Stimulated activated CD4-positive, alpha-beta T cell treated with anti-CD3 and anti-CD28 coated beads, Interleukin-4, amount 100 ng/mL, for 48 hours (primary cell): ENCODE data around the gene NEAT1.

Experiments
- DNase-seq, 2 donors: peaks; one replicate each; pipeline ENCODE4 v3.0.0-alpha.2; 2020; ENCODE audit warnings: low read depth in 2 of 2

Gene NEAT1

DNA sequence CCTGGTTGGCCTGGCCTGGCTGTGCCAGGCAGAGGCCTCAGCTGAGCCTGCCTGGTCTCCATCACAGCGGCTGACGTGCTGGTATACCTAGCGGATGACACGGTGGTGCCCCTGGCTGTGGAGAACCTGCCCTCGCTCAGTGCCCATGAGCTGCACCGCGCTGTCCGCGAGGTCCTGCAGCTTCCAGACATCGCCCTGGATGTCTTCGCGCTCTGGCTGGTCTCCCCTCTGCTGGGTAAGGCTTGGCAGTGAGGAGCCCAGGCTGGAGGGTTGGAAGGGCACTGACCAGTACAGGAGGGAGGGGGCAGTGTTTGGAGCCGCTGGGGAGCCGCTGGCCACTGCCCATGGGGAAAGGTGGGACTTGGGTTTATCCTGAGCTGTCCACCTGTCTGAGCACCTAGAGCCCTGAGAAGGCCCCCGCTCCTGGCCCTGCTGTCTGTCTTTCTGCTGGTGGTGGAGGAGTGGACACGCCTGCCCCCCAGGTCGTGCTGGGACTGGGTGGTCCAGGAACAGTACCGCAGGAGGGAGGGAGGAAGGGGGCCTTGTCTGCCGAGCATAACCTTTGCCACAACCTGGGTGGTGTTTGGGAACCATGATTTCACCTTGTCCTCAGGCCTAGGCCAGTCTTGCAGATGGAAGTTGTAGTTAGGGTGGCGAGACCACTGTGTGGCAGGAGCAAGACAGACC, 33.2 kb upstream of the NEAT1 start:
- DNase-seq = no peak

DNA sequence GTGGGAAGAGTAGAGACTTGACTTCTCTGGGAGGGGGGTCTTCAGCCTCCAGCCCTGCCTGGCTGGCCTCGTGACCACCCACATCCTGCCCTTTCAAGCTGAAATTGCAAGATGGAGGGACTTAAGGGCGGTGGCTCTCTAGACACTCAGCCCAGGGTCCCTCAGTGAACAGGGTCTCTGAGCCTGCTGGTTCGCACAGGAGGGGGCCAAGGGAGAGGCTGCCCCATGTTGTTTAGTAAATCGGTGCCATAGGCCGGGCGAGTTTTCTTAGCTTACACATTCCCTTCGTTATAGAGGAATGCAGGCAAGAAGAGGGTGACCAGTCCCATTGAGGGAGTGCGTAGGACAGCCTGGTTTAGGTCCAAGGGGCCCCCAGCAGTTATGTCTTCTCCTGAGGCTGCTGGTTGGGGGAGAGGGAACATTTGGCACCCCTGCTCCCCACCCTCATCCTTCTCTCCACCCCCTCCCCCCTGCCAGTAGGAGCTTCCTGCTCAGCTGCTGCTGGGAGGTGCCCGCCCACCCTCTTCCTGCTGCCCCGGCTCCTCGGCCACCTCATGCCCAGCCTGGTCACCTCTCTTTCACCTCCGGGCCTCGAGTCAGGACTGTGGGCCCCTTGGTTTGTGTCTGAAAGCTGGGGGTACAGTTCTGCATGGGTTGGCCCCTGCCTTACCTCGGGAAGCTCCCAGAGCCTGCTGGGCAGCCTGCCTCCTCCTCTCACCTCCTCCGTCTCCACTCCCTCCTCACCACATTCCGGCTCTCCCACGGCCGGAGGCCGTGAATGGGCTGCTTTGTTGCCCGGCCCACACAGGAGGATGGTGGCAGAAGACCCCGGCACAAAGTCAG, 32.3 kb upstream of the NEAT1 start:
- no peak for DNase-seq

DNA sequence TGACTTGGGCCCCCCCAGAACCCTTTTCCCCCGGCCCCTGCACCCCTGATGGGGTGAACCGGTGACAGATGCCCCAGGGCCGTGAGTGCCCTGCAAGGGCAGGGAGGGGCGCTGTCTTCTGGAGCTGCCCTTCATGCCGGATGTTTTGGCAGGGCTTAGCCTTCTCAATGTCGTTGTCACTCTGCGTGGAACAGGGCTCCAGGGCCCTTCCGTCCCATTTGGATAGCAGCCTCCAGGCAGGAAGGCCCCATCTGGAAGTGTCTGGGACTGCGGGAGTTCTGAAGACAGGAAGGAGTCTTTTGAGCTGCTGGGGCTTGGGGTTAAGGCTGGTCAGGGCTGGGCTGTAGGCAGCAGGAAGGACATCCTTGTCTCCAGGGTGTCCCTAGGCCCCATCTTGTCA, 31.6 kb upstream of the NEAT1 start:
- no peak for DNase-seq

DNA sequence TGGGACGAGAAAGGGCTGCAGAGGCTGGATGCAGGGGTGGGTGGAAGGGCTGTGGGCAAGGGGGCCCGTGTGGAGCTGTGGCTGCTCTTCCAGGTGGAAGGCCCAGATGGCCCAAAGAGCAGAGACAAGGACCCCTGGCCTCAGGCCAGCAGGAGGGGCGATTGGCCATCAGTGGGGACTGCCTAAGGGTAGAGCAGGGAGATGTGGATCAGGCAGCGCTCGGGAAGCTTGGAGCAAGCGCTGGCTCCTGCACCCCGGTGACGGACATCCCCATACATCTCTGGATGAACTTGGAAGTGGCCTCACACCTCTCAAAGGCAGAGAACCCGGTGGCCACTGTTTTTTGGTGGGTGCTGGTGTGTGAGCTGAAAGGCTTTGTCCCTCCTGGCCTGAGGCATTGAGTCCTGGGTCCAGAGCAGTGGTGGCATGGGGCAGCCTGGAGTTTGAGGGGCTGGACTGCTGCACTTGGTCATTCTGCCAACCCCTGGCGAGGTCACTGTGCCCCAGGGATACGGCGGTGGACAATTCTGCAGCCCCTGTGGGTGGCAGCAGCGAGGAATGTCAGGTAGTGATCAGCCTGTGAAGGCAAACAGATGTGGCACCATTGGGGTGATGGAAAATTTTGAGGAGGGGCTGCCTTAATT, 30.3 kb upstream of the NEAT1 start:
- no peak for DNase-seq

DNA sequence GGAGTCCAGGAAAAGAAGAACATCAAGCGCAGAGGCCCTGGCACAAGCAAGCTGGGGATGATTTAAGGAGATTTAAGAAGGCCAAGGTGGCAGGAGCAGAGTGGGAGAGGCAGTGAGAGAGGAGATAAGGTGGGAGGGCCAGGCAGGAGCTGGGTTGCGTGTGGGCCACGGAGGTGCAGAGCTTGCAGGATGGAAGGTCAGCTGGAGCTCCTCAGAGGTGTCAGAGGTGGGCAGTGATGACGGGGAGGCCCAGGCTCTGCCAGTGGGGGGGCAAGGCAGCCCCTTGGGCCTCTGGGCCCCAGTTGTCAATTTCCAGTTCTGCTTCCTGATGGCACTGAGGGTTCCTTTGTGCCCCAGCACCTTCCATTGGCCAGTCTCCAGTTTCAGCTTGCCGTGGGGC, 29.7 kb upstream of the NEAT1 start:
- DNase-seq = no peak

DNA sequence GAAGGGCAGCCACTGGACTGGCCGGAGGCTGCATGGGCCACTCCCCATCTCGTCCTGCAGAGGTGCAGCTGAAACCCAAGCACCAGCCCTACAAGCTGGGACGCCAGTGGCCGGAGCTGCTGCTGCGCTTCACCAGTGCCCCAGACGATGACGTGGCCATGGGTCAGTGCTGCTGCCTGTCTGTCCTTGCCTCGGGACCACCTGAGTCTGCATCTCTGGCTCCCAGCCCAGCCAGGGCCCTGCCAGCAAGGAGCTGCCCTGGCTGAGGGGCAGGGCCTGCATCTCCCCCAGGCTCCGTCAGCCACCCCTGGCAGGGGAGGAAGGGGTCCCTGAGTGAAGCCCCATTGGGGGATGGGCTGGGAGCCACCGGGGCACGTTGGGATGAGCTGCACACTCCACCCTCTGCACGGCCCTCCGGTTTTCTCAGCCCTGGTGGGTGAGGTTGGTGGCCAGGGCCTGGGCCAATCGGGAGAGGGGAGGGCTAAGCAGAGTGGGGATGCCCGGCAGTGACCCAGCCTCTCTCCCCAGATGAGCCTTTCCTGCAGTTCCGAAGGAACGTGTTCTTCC, 29.0 kb upstream of the NEAT1 start:
- no peak for DNase-seq

DNA sequence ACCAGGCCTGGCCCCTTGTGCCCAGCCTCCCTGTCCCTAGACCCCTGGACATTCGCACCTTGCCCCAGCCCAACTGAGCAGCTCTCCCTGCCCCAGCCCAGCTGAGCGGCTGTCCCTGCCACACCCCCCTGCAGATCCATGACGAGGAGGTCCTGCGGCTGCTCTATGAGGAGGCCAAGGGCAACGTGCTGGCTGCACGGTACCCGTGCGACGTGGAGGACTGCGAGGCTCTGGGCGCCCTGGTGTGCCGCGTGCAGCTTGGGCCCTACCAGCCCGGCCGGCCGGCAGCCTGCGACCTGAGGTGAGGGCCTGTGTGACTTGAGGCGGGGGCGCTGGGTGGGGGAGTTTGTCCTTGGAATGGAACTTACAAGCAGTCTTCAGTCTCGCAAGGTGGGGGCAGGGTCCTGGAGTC, 28.5 kb upstream of the NEAT1 start:
- DNase-seq = no peak

DNA sequence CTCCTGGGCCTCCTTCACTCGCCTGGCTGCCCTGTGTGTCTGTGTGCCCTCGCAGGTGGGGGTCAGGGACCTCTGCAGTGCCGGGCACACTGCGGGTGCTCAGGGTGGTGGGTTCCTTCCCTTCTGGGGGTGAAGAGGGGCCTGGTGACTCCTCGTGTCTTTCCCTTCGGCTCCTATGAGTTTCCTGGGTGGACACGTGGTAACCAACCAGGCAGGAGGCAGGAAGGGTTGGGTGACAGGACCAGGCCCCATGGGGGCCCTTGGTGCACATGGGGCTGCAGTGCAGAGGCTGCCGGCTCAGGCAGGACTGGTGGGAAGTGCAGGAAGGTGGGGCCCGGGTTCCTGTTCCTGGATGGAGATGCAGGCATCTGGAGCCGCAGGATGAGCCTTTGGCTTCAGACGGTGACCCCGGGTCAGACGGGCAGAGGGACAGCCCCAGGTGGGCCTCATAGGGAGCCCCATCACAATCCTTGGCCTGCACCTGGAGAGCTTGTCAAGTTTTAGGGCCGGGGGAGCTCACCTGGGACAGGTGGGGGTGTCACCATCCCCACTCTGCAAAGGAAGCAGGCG, 26.6 kb upstream of the NEAT1 start:
- no peak for DNase-seq

DNA sequence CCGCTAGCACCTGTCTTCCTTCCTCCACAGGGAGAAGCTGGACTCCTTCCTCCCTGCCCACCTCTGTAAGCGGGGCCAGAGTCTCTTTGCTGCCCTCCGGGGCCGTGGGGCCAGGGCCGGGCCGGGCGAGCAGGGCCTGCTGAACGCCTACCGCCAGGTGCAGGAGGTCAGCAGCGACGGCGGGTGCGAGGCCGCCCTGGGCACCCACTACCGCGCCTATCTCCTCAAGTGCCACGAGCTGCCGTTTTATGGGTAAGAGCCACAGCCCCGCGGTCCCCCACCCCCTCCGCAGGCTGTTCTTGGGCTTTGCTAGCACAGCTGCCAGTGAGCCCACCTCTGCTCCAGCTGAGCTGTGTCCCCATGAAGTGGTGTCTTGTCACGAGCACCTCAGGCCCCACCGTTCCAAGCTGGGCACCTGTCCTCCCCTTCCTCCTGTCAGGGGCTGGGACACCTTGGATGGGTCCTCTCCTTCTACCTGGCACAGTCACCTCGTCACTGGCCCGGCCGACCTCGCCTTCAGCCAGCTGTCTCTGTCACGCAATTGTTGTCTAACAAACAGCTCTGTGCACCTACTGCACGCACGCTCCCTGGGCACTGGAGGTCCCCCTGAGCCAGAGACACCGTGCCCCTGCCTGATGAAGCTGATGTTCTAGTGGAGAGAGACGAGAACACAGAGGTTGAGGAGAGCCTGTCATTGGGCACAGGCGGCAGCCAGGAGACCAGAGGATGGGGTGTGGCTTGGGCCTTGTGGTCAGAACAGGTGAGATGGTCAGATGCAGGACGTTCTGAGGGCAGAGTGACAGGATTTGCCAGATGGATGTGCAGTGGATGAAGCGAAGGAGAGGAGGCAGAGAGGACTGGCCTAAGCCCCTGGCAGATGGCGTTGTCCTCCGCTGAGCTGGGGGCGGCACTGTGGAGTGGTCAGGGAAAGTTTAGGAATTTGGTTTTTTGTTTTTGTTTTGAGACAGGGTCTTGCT, 25.5 kb upstream of the NEAT1 start:
- no peak for DNase-seq

DNA sequence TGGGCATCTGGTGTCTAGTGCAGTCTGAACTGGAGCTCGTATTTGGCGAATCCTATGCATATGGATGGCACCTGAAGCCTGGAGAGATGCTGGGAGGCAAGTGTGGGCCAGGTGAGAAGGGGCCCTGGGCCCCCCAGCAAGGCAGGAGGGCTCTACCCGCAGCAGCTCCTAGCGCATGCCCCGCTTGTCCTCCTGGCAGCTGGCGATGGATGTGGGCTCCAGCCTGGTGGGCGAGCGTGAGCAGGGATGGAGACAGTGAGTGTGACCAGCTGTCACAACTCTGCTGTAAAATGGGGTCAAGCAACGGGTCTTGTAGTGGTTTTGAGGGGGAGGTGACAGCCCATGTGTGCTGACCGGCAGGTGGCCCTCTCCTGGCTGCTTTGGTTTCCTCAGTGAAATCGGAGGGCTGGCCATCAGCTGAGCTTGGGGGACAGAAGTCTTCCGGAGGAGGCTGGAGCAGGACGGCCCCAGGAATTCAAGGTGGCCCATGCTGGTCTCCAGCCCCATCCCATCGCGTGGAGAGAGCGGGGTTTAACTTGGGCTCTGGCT, 24.2 kb upstream of the NEAT1 start:
- no peak for DNase-seq

DNA sequence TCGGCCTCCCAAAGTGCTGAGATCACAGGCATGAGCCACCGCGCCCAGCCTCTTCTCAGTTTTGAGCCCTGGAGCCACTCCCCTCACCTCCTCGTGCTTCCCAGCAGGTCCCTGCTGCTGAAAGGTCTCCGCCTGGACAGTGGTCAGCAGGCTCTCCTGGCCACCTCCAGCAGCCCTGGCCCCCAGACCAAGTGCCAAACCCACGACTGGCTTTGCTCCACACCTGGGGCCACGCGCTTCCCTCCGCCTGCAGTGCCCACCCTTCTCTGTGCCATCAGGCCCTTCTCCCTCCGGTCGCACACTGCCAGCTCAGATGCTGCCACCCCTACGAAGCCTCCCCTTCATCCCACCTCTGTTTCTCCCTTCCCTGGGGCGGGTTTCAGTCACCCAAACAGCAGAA, 23.3 kb upstream of the NEAT1 start:
- no peak for DNase-seq

DNA sequence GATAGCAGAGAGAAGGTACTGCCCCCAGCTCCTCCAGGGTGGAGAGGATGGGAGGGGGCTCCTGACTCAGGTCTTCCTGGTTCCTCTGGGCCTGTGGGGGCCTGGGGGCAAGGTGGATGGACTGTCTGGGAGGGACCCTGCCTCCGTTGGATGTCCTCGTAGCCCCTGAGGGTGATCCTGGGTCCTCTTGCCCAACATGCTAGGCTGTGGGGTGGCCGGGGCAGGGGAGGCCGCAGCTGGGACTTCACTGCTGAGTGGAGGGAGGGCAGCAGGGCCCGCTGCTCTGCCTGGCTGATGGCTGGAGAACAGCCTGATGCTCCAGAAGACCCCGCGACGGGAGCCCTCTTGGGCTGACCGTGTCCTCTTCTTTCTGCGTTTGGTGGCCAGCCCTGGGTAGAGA, 22.8 kb upstream of the NEAT1 start:
- DNase-seq = no peak

DNA sequence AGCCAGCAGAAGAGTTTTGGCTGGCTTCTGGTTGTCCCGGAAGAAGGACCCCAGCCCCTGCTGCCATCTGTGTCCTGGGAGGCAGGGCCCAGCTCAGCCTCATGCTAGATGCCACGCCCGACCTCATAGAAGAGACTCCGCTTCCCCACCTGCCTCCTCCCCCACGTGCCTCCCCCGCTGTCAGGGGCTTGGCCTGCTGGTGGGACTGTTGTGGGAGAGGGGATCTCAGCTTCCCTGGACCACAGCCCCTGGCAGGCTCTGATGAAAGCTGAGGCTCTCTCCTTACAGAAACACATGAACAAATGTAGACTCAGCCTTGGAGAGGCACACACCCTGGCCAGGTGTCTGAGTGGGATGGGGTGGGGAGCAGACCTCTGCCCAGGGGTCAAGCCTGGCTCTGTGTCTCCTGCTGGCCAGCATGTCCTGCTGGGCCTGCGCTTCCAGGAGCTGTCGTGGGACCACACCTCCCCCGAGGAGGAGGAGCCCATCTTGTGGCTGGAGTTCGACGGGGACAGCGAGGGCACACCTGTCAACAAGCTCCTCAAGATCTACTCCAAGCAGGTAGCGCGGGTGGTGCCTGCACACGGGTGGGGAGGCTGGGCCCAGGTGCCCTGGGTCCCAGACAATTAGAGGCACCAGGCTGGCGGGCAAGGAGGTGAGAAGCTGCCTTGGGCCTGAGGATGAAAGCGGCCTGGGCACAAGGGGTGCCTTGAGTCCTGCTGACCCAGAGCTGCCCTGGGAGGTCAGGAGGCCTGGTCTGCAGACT, 22.1 kb upstream of the NEAT1 start:
- no peak for DNase-seq

DNA sequence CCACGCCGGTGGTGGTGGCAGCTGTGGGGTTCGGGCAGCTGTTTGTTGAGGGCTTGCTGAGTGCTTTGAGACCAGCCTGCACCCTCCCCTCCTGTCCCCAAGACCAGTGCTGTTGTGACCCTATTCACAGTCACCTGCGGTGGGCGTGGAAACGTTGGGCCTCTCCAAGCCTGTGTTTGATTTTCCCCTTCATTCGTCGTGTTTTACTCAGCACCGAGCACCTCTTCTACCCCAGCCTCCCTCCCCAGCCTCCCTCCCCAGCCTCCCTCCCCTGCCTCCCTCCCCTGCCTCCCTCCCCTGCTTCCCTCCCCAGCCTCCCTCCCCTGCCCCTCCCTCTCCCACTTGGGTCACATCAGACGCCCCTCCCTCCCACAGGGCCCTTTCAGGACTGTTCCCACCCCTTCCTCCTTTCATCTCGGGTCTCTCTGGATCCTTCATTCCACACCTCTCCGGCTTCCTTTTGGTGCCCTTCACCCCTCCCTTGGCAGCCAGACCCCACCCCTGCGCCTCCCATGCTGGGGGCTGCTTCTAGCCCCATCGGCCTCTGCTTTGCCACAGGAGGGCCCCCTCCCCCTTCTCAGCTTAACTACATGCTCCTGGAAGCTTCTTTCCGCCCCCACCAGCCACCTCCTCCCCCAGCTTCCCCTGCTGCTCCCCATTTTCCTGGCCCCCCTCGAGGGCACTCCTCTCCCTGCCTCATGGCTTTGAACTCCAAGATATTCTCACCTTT, 21.4 kb upstream of the NEAT1 start:
- no peak for DNase-seq

DNA sequence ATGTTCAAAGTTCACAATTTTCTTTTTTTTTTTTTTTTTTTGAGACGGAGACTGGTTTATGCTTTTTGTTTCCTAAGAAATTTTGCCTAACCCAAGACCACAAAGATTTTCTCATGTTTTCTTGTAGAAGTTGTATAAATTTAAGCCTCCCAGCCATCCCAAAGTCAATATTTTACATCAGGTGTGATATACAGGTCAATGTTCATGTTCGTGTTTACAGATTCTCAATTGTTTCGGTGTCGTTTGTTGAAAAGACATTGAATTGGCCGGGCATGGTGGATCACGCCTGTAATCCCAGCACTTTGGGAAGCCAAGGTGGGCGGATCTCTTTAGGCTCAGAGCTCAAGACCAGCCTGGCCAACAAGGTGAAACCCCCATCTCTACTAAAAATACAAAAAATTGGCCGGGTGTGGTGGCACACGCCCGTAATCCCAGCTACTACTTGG, 20.8 kb upstream of the NEAT1 start:
- DNase-seq = no peak

DNA sequence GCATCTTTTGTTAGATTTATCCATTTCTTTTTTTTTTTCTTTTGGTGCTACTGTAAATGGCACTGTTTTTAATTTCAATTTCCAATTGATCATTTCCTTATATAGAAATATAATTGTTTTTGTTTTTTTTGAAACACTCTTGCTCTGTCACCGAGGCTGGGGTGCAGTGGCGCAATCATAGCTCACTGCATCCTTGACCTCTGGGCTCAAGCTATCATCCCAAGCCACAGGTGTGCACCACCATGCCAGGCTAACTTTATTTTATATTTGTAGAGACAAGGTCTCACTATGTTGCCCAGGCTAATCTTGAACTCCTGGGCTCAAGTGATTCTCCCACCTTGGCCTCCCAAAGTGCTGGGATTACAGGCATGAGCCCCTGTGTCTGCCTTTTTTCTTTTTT, 19.8 kb upstream of the NEAT1 start:
- DNase-seq = no peak

DNA sequence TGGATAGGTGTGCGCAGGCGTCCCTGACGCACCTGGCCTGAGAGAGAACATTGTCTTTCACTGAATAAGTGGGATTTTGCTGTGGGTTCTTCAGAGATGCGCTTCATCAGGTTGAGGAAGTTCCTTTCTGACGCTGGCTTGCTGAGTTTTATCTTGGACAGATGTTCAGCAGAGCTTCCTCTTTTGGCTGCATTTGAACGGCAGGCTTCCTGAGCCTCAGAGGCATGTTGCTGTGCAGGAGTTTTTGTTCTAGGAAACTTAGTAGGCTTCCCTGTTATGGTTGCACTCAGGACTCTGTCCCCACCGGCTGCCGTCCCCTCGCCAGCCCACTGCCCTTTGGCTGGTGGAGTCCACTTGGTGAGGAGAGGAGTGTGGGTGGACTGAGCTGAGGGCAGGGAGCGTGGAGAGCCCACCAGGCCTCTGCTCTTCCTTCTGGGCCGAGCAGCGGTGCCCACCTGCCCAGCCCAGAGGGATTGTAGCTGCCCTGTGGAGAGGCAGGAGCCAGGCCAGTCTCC, 18.9 kb upstream of the NEAT1 start:
- no peak for DNase-seq

DNA sequence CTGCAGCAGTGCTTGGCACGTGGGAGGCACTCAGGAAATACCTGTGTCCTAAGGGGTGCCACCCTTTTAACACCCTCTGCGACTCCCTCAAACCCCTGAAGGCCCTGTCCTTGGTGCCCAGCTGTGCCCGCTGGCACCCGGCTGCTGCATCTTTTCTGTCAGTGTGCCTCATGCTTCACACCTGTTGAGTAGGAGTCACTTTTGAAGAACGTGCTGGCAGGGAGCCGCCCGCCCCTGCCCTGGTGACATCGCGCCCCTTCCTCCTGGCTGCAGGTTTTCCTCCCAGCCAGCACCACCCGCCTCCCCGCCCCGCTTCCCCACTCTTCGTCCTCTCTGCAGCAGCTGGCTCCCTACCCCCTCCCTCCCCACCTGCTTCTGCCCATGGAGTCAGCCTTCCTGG, 18.4 kb upstream of the NEAT1 start:
- DNase-seq = no peak
